Measurements from ENCODE around the gene ZNF333. TPM values are rescaled to one million over a fixed set of nuclear protein-coding genes. Genes with fewer than 3 reads are reported as not detected.

The ZNF333 gene
- polyA plus RNA-seq, 3 donors, result 7.6 to 43.0 (median 9.3) TPM

- peak; percentile 91 to 96 (median 92) for DNase-seq
- peak overlapping the region in 1 of 3 experiments; percentile 72 for H3K4me3 ChIP-seq (replicated peaks in 1 of 3; ENCODE audit: low read depth in 2 of 3, low read length in 3 of 3)
- H3K36me3 ChIP-seq (replicated peaks in 1 of 2; ENCODE audit: control insufficient read depth in 1 of 2, insufficient read depth in 2 of 2, low read length in 2 of 2), result no peaks in the 10 kb centered on the region
- TF ChIP-seq CTCF (IDR thresholded peaks at IDR 0.05), result no peak
- peaks cover 72% of the 10 kb centered on the region for H3K4me1 Mint-ChIP-seq
- H4K20me1 ChIP-seq (ENCODE audit: insufficient read depth, low read length), result no peaks in the 10 kb centered on the region
- peak overlapping the region; percentile 71 to 90 for H3K27ac ChIP-seq (ENCODE audit: low read depth in 1 of 2, low read length in 2 of 2)
- peaks cover 0 to under 1% (median 0%) of the 10 kb centered on the region in 3 donors for H3K27me3 Mint-ChIP-seq (ENCODE audit: low read depth in 3 of 3)
- peaks cover 70 to 78% of the 10 kb centered on the region in 2 donors for H3K4me1 ChIP-seq (ENCODE audit: control insufficient read depth in 1 of 2, insufficient read depth in 2 of 2, low read length in 2 of 2)
- peak overlapping the region; percentile 76 for H3K4me2 ChIP-seq (replicated peaks; ENCODE audit: extremely low read depth, low read length, poor library complexity, severe bottlenecking)
- H3K79me2 ChIP-seq (ENCODE audit: insufficient read depth, low read length), result no peaks in the 10 kb centered on the region
- no peaks in the 10 kb centered on the region for H3K27me3 ChIP-seq (ENCODE audit: control insufficient read depth in 2 of 2, insufficient read depth in 2 of 2, low read length in 2 of 2)
- H2AFZ ChIP-seq (ENCODE audit: insufficient read depth, low read depth, low read length, poor library complexity, severe bottlenecking), result no peak overlapping the region
- intact Hi-C loops (cut with micrococcal nuclease), result loop anchor here (2.0 to 10.0 kb wide), 4 partner anchors 16 to 112 kb away; partner anchors contain the start of gene NDUFB7 (in 1 of the 2)
- H3K4me3 Mint-ChIP-seq, result peak overlapping the region; percentile 18 to 64
- H3K27ac Mint-ChIP-seq, result peak overlapping the region in 3 of 7 donors; percentile 96 to 97 (median 96)
- H3K9me3 Mint-ChIP-seq, result peaks cover 0 to 7% (median 4%) of the 10 kb centered on the region in 7 donors
- peaks cover 0 to 7% of the 10 kb centered on the region in 2 donors for H3K9me3 ChIP-seq (replicated peaks in 1 of 2; ENCODE audit: control insufficient read depth in 1 of 2, insufficient read depth in 1 of 2, low read length in 2 of 2)
- peak overlapping the region; percentile 30 for H3K9ac ChIP-seq (ENCODE audit: insufficient read depth, low read length, poor library complexity, severe bottlenecking)
- no CpG with 5 or more reads among the region's 3 CpGs for WGBS (ENCODE audit: insufficient coverage)
- peaks cover 20 to 35% of the 10 kb centered on the region in 2 donors for H3K36me3 Mint-ChIP-seq
Measured at GRCh38 chr19:14672188-14672872, 17.5 kb upstream of the ZNF333 start.

GRCh38 chr19:14673088-14673487, 16.8 kb upstream of the ZNF333 start:
- Histone ChIP-seq H3K4me2 (replicated peaks; ENCODE audit: extremely low read depth, low read length, poor library complexity, severe bottlenecking) (peak overlapping the region; percentile 76), H3K36me3 (replicated peaks in 1 of 2; ENCODE audit: control insufficient read depth in 1 of 2, insufficient read depth in 2 of 2, low read length in 2 of 2) (no peaks in the 10 kb centered on the region), H2AFZ (ENCODE audit: insufficient read depth, low read depth, low read length, poor library complexity, severe bottlenecking) (no peak overlapping the region), H3K27ac (ENCODE audit: low read depth in 1 of 2, low read length in 2 of 2) (peak overlapping the region in 1 of 2 donors; percentile 90), H3K4me3 (replicated peaks in 1 of 3; ENCODE audit: low read depth in 2 of 3, low read length in 3 of 3) (peak overlapping the region in 1 of 3 experiments; percentile 72), H4K20me1 (ENCODE audit: insufficient read depth, low read length) (no peaks in the 10 kb centered on the region), H3K27me3 (ENCODE audit: control insufficient read depth in 2 of 2, insufficient read depth in 2 of 2, low read length in 2 of 2) (no peaks in the 10 kb centered on the region), H3K9me3 (replicated peaks in 1 of 2; ENCODE audit: control insufficient read depth in 1 of 2, insufficient read depth in 1 of 2, low read length in 2 of 2) (peaks cover 0 to 7% of the 10 kb centered on the region in 2 donors), H3K9ac (ENCODE audit: insufficient read depth, low read length, poor library complexity, severe bottlenecking) (no peak overlapping the region), H3K79me2 (ENCODE audit: insufficient read depth, low read length) (no peaks in the 10 kb centered on the region), H3K4me1 (ENCODE audit: control insufficient read depth in 1 of 2, insufficient read depth in 2 of 2, low read length in 2 of 2) (peaks cover 67 to 73% of the 10 kb centered on the region in 2 donors)
- DNase-seq, result no peak
- H3K9me3 Mint-ChIP-seq, result peaks cover 0 to 7% (median 3%) of the 10 kb centered on the region in 7 donors
- intact Hi-C loops (cut with micrococcal nuclease), result loop anchor here (2.0 to 10.0 kb wide), 4 partner anchors 16 to 112 kb away; partner anchors contain the start of gene NDUFB7 (in 1 of the 2)
- H3K27ac Mint-ChIP-seq, result peak overlapping the region in 3 of 7 donors; percentile 96 to 97 (median 96)
- no peaks in the 10 kb centered on the region for H3K27me3 Mint-ChIP-seq (ENCODE audit: low read depth in 3 of 3)
- H3K4me3 Mint-ChIP-seq, result peak overlapping the region in 1 of 2 donors; percentile 5
- H3K36me3 Mint-ChIP-seq, result peaks cover 16 to 27% of the 10 kb centered on the region in 2 donors
- TF ChIP-seq CTCF (IDR thresholded peaks at IDR 0.05), result no peak
- peaks cover 69% of the 10 kb centered on the region for H3K4me1 Mint-ChIP-seq
- no CpG with 5 or more reads among the region's 1 CpG for WGBS (ENCODE audit: insufficient coverage)
